ENCODE data around the gene AK1.
"Not testable (repeated sequence)": the region's sequence is repeated elsewhere in the genome, so short reads cannot be mapped to it uniquely, and the experiment has no call there.

The AK1 gene

GRCh38 chr9:127847833-127848755, 29.4 kb downstream of the AK1 start:
- TF ChIP-seq, protein P1, sequence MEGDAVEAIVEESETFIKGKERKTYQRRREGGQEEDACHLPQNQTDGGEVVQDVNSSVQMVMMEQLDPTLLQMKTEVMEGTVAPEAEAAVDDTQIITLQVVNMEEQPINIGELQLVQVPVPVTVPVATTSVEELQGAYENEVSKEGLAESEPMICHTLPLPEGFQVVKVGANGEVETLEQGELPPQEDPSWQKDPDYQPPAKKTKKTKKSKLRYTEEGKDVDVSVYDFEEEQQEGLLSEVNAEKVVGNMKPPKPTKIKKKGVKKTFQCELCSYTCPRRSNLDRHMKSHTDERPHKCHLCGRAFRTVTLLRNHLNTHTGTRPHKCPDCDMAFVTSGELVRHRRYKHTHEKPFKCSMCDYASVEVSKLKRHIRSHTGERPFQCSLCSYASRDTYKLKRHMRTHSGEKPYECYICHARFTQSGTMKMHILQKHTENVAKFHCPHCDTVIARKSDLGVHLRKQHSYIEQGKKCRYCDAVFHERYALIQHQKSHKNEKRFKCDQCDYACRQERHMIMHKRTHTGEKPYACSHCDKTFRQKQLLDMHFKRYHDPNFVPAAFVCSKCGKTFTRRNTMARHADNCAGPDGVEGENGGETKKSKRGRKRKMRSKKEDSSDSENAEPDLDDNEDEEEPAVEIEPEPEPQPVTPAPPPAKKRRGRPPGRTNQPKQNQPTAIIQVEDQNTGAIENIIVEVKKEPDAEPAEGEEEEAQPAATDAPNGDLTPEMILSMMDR (IDR thresholded peaks at IDR 0.05; ENCODE audit: low read depth, low read length, missing control alignments), result no peak

DNA sequence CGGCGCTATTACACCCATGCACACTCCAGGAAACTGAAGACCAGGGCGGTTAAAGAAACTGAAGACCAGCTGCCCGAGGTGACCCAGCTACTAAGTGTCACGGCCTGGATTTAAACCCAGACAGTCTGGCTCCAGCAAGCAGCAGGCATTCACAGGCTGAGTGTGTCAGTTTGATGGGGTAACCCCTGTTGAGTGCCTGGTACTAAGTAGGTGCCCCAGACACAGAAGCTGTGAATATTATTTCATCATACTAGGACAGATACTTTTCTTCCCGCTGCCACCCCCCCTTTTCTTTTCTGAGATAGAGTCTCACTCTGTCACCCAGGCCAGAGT, 30.3 kb downstream of the AK1 start:
- no peak for DNase-seq (ENCODE audit: low read depth)
- TF ChIP-seq, protein P1 (IDR thresholded peaks at IDR 0.05; ENCODE audit: low read depth, low read length, missing control alignments), result no peak
- H3K4me3 ChIP-seq (ENCODE audit: low read depth, low read length), result no peak overlapping the region

More at GRCh38 chr9:127847833-127848755, 29.4 kb downstream of the AK1 start:
- no peak for DNase-seq (ENCODE audit: low read depth)
- no peak overlapping the region for H3K4me3 ChIP-seq (ENCODE audit: low read depth, low read length)

DNA sequence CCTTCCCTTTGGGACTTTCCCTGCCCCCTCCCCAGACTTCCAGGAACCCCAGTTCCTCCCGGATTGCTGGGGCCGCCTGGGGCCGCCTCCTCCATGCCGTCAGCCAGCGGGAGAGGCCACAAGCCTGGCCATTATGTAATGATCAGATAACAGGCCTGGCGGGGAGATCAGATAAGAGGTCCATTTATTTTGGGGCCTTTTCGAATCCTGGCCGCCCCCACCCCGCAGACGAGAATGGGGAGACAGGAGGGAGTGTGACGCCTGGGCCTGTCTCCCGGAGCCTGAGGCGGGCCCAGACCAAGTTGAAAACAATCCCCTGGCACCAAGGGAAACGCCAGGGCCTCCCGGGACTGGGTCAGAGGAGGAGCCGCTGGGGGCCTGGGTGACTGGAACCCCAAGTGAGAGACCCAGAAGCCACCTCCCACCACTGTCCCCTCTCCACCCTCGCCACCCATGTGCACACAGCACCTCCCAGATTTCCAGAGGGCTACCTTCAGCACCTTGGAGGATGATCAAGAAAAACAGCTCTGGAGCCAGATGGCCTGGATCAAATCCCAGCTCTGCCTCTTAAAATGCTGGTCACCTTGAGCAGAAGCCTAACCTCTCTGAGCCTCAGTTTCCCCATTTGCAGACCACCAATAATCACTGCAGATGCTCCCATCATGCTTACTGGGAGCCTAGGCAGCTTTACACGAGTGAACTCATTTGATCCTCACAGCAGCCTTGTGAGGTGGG, 30.9 kb downstream of the AK1 start:
- no peak overlapping the region for H3K4me3 ChIP-seq (ENCODE audit: low read depth, low read length)
- TF ChIP-seq, protein P1 (IDR thresholded peaks at IDR 0.05; ENCODE audit: low read depth, low read length, missing control alignments), result no peak
- no peak for DNase-seq (ENCODE audit: low read depth)

DNA sequence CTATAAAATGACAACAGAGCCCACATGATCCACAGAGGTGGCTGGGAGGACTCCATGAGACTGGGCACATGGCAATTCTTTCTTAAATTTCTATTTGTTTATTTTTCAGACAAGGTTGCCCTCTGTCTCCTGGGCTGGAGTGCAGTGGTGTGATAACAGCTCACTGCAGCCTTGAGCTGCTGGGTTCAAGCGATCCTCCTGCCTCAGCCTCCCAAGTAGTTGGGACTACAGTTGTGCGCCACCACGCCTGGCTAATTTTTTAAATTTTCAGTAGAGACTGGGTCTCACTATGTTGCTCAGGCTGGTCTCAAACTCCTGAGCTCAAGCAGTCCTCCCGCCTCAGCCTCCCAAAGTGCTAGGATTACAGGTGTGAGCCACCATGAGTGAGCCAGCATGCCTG, 31.9 kb downstream of the AK1 start:
- not testable (repeated sequence) for DNase-seq (ENCODE audit: low read depth)

GRCh38 chr9:127844821-127845359, 32.6 kb downstream of the AK1 start:
- DNase-seq (ENCODE audit: low read depth), result no peak
- H3K4me3 ChIP-seq (ENCODE audit: low read depth, low read length), result no peak overlapping the region
- TF ChIP-seq, protein P1 (IDR thresholded peaks at IDR 0.05; ENCODE audit: low read depth, low read length, missing control alignments), result no peak

More for the DNA sequence above, 31.9 kb downstream of the AK1 start:
- not testable (repeated sequence) for H3K4me3 ChIP-seq (ENCODE audit: low read depth, low read length)

DNA sequence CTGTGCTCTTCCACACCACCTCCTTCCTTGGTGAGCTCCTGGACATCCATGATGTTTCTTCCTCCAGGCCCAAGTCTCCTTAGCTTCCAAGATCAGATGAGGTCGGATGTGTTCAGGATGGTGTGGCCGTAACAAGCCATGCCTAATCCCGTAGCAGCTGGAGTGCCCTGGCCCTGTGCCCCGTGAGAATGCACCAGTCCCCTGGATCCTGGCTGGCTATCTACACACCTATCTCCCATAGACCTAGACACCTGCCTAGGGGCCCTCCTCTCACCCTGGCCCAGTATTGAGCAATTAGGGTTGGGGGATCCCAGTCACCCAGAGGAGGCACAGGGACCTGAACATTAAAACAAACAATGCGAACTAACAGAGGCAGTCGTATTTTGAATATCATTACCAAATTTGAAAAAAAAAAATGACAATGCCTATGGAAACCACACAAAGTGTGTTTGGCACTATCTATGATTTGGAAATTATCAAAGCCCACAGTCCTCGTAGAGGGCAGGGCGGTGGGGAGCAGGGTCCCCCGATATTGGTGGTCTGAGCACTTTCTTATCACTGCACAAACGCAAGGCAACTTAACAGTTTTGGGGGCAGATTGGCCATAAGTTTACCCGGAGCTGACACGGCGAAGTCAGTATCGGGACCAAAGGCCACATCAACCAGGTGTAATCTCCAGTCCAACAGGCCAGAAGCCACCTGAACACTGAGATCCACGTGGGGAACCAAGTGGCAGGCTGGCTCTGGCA, 36.2 kb downstream of the AK1 start:
- no peak overlapping the region for H3K4me3 ChIP-seq (ENCODE audit: low read depth, low read length)
- DNase-seq (ENCODE audit: low read depth), result no peak
- TF ChIP-seq, protein P1 (IDR thresholded peaks at IDR 0.05; ENCODE audit: low read depth, low read length, missing control alignments), result no peak
